IMR-90 (cell line): ENCODE data around the gene CYYR1. TPM values are rescaled to one million over a fixed set of nuclear protein-coding genes. Genes with fewer than 3 reads are reported as not detected.

Experiments
- ATAC-seq: fragments of 200-7000 bp; cut with Tn5 transposase; 2 replicates; pipeline ENCODE4 v1.9.1; 2020; ENCODE audit warnings: low read depth, mild to moderate bottlenecking, moderate library complexity
- BruUV-seq: library from RNA; stranded (reverse); fragments of 400-500 nt; replicated peaks from 2 replicates; lab custom pipeline; 2021; lab: Mats Ljungman, UMichigan
- CTCF ChIA-PET: fragments of 300-600 bp; formaldehyde crosslinking; extraction: SDS; loops from one replicate; lab custom pipeline; 2021; ENCODE audit warnings: antibody characterized with exemption; lab: Yijun Ruan, JAX
- POLR2A ChIA-PET: fragments of 300-600 bp; sonication (Branson Sonifier 250); formaldehyde crosslinking; loops from one replicate; lab custom pipeline; 2022; ENCODE audit warnings: antibody characterized with exemption; ENCODE audit not compliant: unreplicated experiment; lab: Charles Lee
- DNase-seq: peaks from one replicate; pipeline ENCODE4 v3.0.0; 2013
- H2AFZ ChIP-seq: replicated peaks from 2 replicates; pipeline ENCODE3; 2013; ENCODE audit warnings: low read length, mild to moderate bottlenecking; ENCODE audit not compliant: poor library complexity
- H2AK5ac ChIP-seq: 2 replicates; pipeline ENCODE4 v1.6.1; 2013; ENCODE audit warnings: low read depth, low read length, inconsistent platforms
- H2AK9ac ChIP-seq: replicated peaks from 2 replicates; pipeline ENCODE3; 2013; ENCODE audit warnings: mild to moderate bottlenecking, low read depth, low read length, moderate library complexity; ENCODE audit not compliant: poor library complexity
- H2BK120ac ChIP-seq: 2 replicates; pipeline ENCODE4 v1.6.1; 2013; ENCODE audit warnings: low read depth, low read length, inconsistent platforms
- H2BK15ac ChIP-seq: 3 replicates; pipeline ENCODE4 v1.6.1; 2013; ENCODE audit warnings: low read depth, low read length, inconsistent platforms
- H2BK20ac ChIP-seq: 2 replicates; pipeline ENCODE4 v1.6.1; 2013; ENCODE audit warnings: low read depth, mild to moderate bottlenecking, inconsistent platforms, low read length, moderate library complexity
- H2BK5ac ChIP-seq: 2 replicates; pipeline ENCODE4 v1.6.1; 2013; ENCODE audit warnings: mild to moderate bottlenecking, low read depth, low read length, inconsistent platforms; ENCODE audit not compliant: poor library complexity, severe bottlenecking
- H3K14ac ChIP-seq: replicated peaks from 2 replicates; pipeline ENCODE4 v1.6.1; 2013; ENCODE audit warnings: low read depth, low read length, inconsistent platforms
- H3K18ac ChIP-seq: 2 replicates; pipeline ENCODE4 v1.6.1; 2013; ENCODE audit warnings: low read depth, low read length, control low read depth
- H3K23ac ChIP-seq: 2 replicates; pipeline ENCODE4 v1.6.1; 2013; ENCODE audit warnings: low read depth, low read length, inconsistent platforms
- H3K27ac ChIP-seq: 2 replicates; pipeline ENCODE4 v1.5.1; 2013; ENCODE audit warnings: mild to moderate bottlenecking, control low read depth, low read length; ENCODE audit not compliant: insufficient read depth
- H3K27me3 ChIP-seq: 2 replicates; pipeline ENCODE4 v1.6.1; 2013; ENCODE audit warnings: low read length; ENCODE audit not compliant: control insufficient read depth, insufficient read depth
- H3K36me3 ChIP-seq: 2 replicates; pipeline ENCODE4 v1.6.1; 2013; ENCODE audit warnings: low read length, mixed read lengths; ENCODE audit not compliant: control insufficient read depth, insufficient read depth
- H3K4ac ChIP-seq: 2 replicates; pipeline ENCODE4 v1.6.1; 2013; ENCODE audit warnings: low read depth, low read length, inconsistent platforms
- H3K4me1 ChIP-seq: 2 replicates; pipeline ENCODE4 v1.6.1; 2013; ENCODE audit warnings: low read length, mixed read lengths; ENCODE audit not compliant: control insufficient read depth, insufficient read depth
- H3K4me2 ChIP-seq: 2 replicates; pipeline ENCODE4 v1.6.1; 2013; ENCODE audit warnings: low read depth, mild to moderate bottlenecking, control low read depth, low read length, moderate library complexity
- H3K4me3 ChIP-seq: 2 replicates; pipeline ENCODE4 v1.5.1; 2013; ENCODE audit warnings: low read depth, mild to moderate bottlenecking, control low read depth, low read length, moderate library complexity; ENCODE audit not compliant: insufficient read depth
- H3K56ac ChIP-seq: 2 replicates; pipeline ENCODE4 v1.6.1; 2013; ENCODE audit warnings: low read length, inconsistent platforms; ENCODE audit not compliant: insufficient read depth; ENCODE audit errors: extremely low read depth
- H3K79me1 ChIP-seq, 2 experiments: 2 replicates each; pipeline ENCODE4 v1.6.1; 2013; ENCODE audit warnings: low read length in 2 of 2, inconsistent platforms in 1 of 2, low read depth in 1 of 2
- H3K9ac ChIP-seq: 2 replicates; pipeline ENCODE4 v1.6.1; 2013; ENCODE audit warnings: low read depth, low read length, control low read depth
- H3K9me1 ChIP-seq: 2 replicates; pipeline ENCODE4 v1.6.1; 2013; ENCODE audit warnings: low read length, inconsistent platforms; ENCODE audit not compliant: insufficient read depth
- H3K9me3 ChIP-seq: 2 replicates; pipeline ENCODE4 v1.6.1; 2013; ENCODE audit warnings: low read length; ENCODE audit not compliant: control insufficient read depth, insufficient read depth
- H4K20me1 ChIP-seq: 2 replicates; pipeline ENCODE4 v1.6.1; 2013; ENCODE audit warnings: low read length, inconsistent platforms; ENCODE audit not compliant: insufficient read depth
- H4K5ac ChIP-seq: 2 replicates; pipeline ENCODE4 v1.6.1; 2013; ENCODE audit warnings: mild to moderate bottlenecking, low read depth, low read length, control low read depth
- H4K8ac ChIP-seq, 2 experiments: 2 replicates each; pipeline ENCODE4 v1.6.1; 2013; ENCODE audit warnings: low read depth in 2 of 2, low read length in 2 of 2, control low read depth in 1 of 2, inconsistent platforms in 1 of 2
- H4K91ac ChIP-seq: 2 replicates; pipeline ENCODE4 v1.6.1; 2013; ENCODE audit warnings: low read depth, low read length, inconsistent platforms; ENCODE audit not compliant: insufficient read depth
- BHLHE40 ChIP-seq: fragments of 150-350 bp; IDR thresholded peaks from 2 replicates; pipeline ENCODE4 v1.6.1; 2016; ENCODE audit warnings: mild to moderate bottlenecking, low read depth, low read length
- CEBPB ChIP-seq: IDR thresholded peaks from 2 replicates; pipeline ENCODE4 v1.6.1; 2012; ENCODE audit warnings: low read depth, low read length, improper control_type of control experiment
- CHD1 ChIP-seq: IDR thresholded peaks from 2 replicates; pipeline ENCODE4 v1.6.1; 2012; ENCODE audit warnings: low read depth, low read length, improper control_type of control experiment
- MAZ ChIP-seq: IDR thresholded peaks from 2 replicates; pipeline ENCODE4 v1.6.1; 2012; ENCODE audit warnings: low read depth, mild to moderate bottlenecking, low read length, improper control_type of control experiment, moderate library complexity, borderline replicate concordance
- MXI1 ChIP-seq: IDR thresholded peaks from 2 replicates; pipeline ENCODE4 v1.6.1; 2012; ENCODE audit warnings: low read depth, mild to moderate bottlenecking, low read length, moderate library complexity, borderline replicate concordance
- NFE2L2 ChIP-seq: fragments of 150-350 bp; IDR thresholded peaks from 2 replicates; pipeline ENCODE4 v1.6.1; 2016; ENCODE audit warnings: low read depth, mild to moderate bottlenecking, low read length
- RCOR1 ChIP-seq: IDR thresholded peaks from 2 replicates; pipeline ENCODE4 v1.6.1; 2012; ENCODE audit warnings: mild to moderate bottlenecking, low read length, improper control_type of control experiment; ENCODE audit not compliant: insufficient replicate concordance
- RFX5 ChIP-seq: IDR thresholded peaks from 2 replicates; pipeline ENCODE4 v1.8.0; 2012; ENCODE audit warnings: low read depth, mild to moderate bottlenecking, low read length, moderate library complexity
- SMC3 ChIP-seq: fragments of 150-350 bp; IDR thresholded peaks from 2 replicates; pipeline ENCODE4 v1.6.1; 2016; ENCODE audit warnings: low read depth, mild to moderate bottlenecking, antibody characterized with exemption, low read length, moderate library complexity
- WGBS, 2 experiments: methylation state at CpG; one replicate each; pipeline versions ENCODE4 v1.1.5 to v1.1.7; 2013; ENCODE audit warnings: missing lambda C conversion rate in 2 of 2; ENCODE audit not compliant: insufficient read length in 1 of 2; ENCODE audit errors: extremely low coverage in 2 of 2; 5-methylcytosine and 5-hydroxymethylcytosine counted together
- dilution Hi-C: fragments of 300-500 bp; cut with HindIII; formaldehyde crosslinking; loops from one replicate; pipeline ENCODE4 v1.14.3; 2018; ENCODE audit warnings: low sequenced_read_pairs; ENCODE audit not compliant: unreplicated experiment
- in situ Hi-C: fragments of 300-500 bp; cut with MboI; formaldehyde crosslinking; loops from 3 replicates; pipeline ENCODE4 v1.14.3; 2019; ENCODE audit warnings: low sequenced_read_pairs, inconsistent platforms, mixed read lengths
- intact Hi-C: fragments of 100-400 bp; cut with micrococcal nuclease; formaldehyde crosslinking; loops from 2 replicates; pipeline ENCODE4 v1.10.0; 2022
- polyA plus RNA-seq, 3 experiments: library from polyadenylated mRNA; depleted of rRNA; stranded (reverse); fragments of >200 nt; gene quantifications; 2 replicates each; pipeline ENCODE4 v1.2.3, GENCODE V29; 2012; ENCODE audit warnings: low replicate concordance in 1 of 3
- total RNA-seq: library from RNA; depleted of rRNA; stranded (reverse); fragments of >200 nt; gene quantifications from 2 replicates; pipeline ENCODE4 v1.2.3, GENCODE V29; 2012
- TF ChIP-seq, protein P1 (sequence below): fragments of 150-350 bp; IDR thresholded peaks from 2 replicates; pipeline ENCODE4 v1.6.1; 2017; ENCODE audit warnings: mild to moderate bottlenecking, antibody characterized with exemption, low read length, low read depth

The CYYR1 gene
- total and polyA plus RNA-seq, 2 of the 4 experiments (the other 2 are of a cell fraction): not detected

- CTCF ChIA-PET: interaction anchor here (0.6 kb wide), 1 partner anchor 242 kb away, joined by 5 read pairs; no protein-coding TSS in a partner anchor
- Histone ChIP-seq H2BK120ac (no peak overlapping the region), H4K8ac (no peak overlapping the region), H3K27me3 (no peaks in the 10 kb centered on the region), H4K20me1 (no peaks in the 10 kb centered on the region), H3K4ac (no peak overlapping the region), H3K9me1 (no peaks in the 10 kb centered on the region), H2BK20ac (no peak overlapping the region), H3K79me1 (no peaks in the 10 kb centered on the region), H4K5ac (no peak overlapping the region), H2AK9ac (no peak overlapping the region), H3K56ac (no peak overlapping the region), H3K36me3 (no peaks in the 10 kb centered on the region), H3K9me3 (0 out of 2 replicates have a peak, but pooled peaks cover 2% of the 10 kb centered on the region), H2BK5ac (no peak overlapping the region), H3K9ac (no peak overlapping the region), H3K4me3 (no peak overlapping the region), H2BK15ac (no peak overlapping the region), H3K4me1 (no peaks in the 10 kb centered on the region), H3K18ac (no peak overlapping the region), H2AK5ac (no peak overlapping the region), H2AFZ (no peak overlapping the region), H4K91ac (no peak overlapping the region), H3K4me2 (no peak overlapping the region), H3K27ac (no peak overlapping the region), H3K14ac (no peak overlapping the region), H3K23ac (no peak overlapping the region)
- dilution Hi-C loops (no loop called here), in situ Hi-C loops (no loop called here), intact Hi-C loops (no loop called here)
- POLR2A ChIA-PET: no interaction called here
- DNase-seq (no peak), ATAC-seq (no peak)
- no CpG with 5 or more reads among the region's 3 CpGs for WGBS, 2 experiments
- BruUV-seq: no TSS peak
- TF ChIP-seq NFE2L2 (no peak), BHLHE40 (no peak), RCOR1 (no peak), CEBPB (no peak), CHD1 (no peak), RFX5 (no peak), MAZ (no peak), SMC3 (no peak), MXI1 (no peak)
- TF ChIP-seq, protein P1, sequence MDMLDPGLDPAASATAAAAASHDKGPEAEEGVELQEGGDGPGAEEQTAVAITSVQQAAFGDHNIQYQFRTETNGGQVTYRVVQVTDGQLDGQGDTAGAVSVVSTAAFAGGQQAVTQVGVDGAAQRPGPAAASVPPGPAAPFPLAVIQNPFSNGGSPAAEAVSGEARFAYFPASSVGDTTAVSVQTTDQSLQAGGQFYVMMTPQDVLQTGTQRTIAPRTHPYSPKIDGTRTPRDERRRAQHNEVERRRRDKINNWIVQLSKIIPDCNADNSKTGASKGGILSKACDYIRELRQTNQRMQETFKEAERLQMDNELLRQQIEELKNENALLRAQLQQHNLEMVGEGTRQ: no peak
These were observed 115.3 kb downstream of the CYYR1 start for GRCh38 chr21:26457817-26458216.
